HG03103 (cell line): Measurements from ENCODE around the gene HCFC1.

Experiments
- ATAC-seq: cut with Tn5 transposase; IDR thresholded peaks from one replicate; pipeline ENCODE4 v1.9.1; 2021; ENCODE audit warnings: low read depth; ENCODE audit not compliant: unreplicated experiment

The HCFC1 gene

GRCh38 chrX:153944800-153945150 is 26.8 kb downstream of the HCFC1 start:
- ATAC-seq = no peak

GRCh38 chrX:153944140-153944799 is 27.3 kb downstream of the HCFC1 start, which contains the start of gene RENBP:
Gene RENBP (minus strand): TSS chrX:153944643. CDS start chrX:153944610, 33 bp downstream.
- no peak for ATAC-seq

- ATAC-seq = no peak
These were observed 30.0 kb downstream of the HCFC1 start for GRCh38 chrX:153941336-153942252.

- ATAC-seq = no peak
These were observed 32.0 kb downstream of the HCFC1 start for GRCh38 chrX:153939573-153939972.

- no peak for ATAC-seq
These were observed 33.3 kb downstream of the HCFC1 start for GRCh38 chrX:153938226-153938786.

GRCh38 chrX:153937056-153937455 is 34.6 kb downstream of the HCFC1 start:
- ATAC-seq = no peak

GRCh38 chrX:153935326-153935851 is 36.2 kb downstream of the HCFC1 start:
- ATAC-seq = peak; percentile 28

- ATAC-seq = peak; percentile 76
These were observed 36.8 kb downstream of the HCFC1 start, which contains the start of gene NAA10 for GRCh38 chrX:153934762-153935325. Gene NAA10 (minus strand): TSS chrX:153935037. CDS start chrX:153934904, 133 bp downstream.

GRCh38 chrX:153934148-153934761 is 37.4 kb downstream of the HCFC1 start:
- no peak for ATAC-seq

- ATAC-seq = no peak
These were observed 37.9 kb downstream of the HCFC1 start for GRCh38 chrX:153933748-153934147.

- ATAC-seq = no peak
These were observed 39.2 kb downstream of the HCFC1 start for GRCh38 chrX:153932220-153932915.

GRCh38 chrX:153931748-153932147 is 39.9 kb downstream of the HCFC1 start:
- ATAC-seq = no peak

GRCh38 chrX:153931151-153931550 is 40.5 kb downstream of the HCFC1 start:
- no peak for ATAC-seq

- no peak for ATAC-seq
These were observed 41.4 kb downstream of the HCFC1 start for GRCh38 chrX:153930011-153930910.

GRCh38 chrX:153929576-153929975 is 42.0 kb downstream of the HCFC1 start:
- ATAC-seq = no peak

- no peak for ATAC-seq
These were observed 42.8 kb downstream of the HCFC1 start for GRCh38 chrX:153928846-153929245.

GRCh38 chrX:153927922-153928760 is 43.5 kb downstream of the HCFC1 start:
- ATAC-seq = peak; percentile 60

GRCh38 chrX:153927672-153927921 is 44.0 kb downstream of the HCFC1 start:
- ATAC-seq = no peak
